ENCODE data around the gene FZD10.

GRCh38 chr12:130195776-130196175 lies 33.5 kb downstream of the FZD10 start:
- TF ChIP-seq, protein P1, sequence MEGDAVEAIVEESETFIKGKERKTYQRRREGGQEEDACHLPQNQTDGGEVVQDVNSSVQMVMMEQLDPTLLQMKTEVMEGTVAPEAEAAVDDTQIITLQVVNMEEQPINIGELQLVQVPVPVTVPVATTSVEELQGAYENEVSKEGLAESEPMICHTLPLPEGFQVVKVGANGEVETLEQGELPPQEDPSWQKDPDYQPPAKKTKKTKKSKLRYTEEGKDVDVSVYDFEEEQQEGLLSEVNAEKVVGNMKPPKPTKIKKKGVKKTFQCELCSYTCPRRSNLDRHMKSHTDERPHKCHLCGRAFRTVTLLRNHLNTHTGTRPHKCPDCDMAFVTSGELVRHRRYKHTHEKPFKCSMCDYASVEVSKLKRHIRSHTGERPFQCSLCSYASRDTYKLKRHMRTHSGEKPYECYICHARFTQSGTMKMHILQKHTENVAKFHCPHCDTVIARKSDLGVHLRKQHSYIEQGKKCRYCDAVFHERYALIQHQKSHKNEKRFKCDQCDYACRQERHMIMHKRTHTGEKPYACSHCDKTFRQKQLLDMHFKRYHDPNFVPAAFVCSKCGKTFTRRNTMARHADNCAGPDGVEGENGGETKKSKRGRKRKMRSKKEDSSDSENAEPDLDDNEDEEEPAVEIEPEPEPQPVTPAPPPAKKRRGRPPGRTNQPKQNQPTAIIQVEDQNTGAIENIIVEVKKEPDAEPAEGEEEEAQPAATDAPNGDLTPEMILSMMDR (conservative IDR thresholded peaks at IDR 0.05; ENCODE audit: low read depth, low read length): no peak
- TF ChIP-seq POLR2A (IDR thresholded peaks at IDR 0.05; ENCODE audit: low read depth, low read length) (no peak), USF2 (IDR thresholded peaks at IDR 0.05; ENCODE audit: low read depth, low read length) (no peak)

All from IMR-90 (cell line).